ENCODE data around the gene CIB4. TPM values are rescaled to one million over a fixed set of nuclear protein-coding genes. Genes with fewer than 3 reads are reported as not detected.

CIB4 gene
- total RNA-seq, 1 donor from 2014 or later, result not detected

DNA sequence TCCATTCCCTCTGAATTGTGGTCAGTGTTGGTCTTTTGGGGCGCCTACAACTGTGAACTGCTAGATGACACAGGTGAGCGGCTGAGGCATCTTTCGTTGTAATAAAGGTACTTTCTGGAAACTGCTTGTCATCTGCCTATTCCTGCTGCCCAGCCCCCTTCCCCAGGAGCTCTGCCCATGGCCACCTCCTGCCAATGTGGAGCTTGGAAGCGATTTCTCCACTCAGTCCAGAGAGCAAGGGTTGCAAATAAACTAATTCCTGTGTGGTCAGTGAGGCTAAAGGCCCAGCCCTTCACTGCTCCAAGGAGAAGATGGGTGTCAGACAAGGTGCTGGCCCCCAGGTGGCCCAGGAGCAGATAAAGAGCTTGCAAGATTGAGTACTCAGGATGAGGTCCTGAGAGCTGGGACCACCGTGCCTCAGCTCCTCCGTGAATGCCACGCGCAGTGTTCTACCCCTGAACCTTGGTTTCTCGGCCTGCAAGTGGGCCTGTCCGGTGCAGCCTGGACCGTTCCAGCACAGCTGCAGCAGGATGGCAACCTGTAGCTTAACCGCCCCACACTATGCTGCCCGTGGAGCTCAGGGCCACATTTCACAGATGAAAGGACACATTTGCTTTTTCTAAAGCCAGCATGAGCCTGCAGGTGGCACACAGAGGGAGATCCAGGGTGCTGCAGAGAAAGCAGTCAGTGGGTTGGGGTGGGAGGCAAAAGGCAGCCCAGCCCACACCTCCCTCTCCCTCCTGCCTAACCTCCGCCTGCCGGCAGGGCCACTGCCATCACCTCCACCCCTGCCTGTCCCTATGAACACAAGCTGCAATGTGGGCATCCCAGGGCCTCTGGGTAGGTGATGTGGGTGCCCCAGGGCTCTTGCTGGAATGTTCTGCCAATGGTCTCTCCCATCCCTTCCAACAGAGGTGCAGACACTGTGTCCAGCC, 84.6 kb downstream of the CIB4 start:
- peaks cover 6% of the 10 kb centered on the region for H3K9me3 Mint-ChIP-seq (ENCODE audit: unreplicated experiment)
- peaks cover 6% of the 10 kb centered on the region for H3K36me3 Mint-ChIP-seq (ENCODE audit: unreplicated experiment)
- TF ChIP-seq, protein P1, sequence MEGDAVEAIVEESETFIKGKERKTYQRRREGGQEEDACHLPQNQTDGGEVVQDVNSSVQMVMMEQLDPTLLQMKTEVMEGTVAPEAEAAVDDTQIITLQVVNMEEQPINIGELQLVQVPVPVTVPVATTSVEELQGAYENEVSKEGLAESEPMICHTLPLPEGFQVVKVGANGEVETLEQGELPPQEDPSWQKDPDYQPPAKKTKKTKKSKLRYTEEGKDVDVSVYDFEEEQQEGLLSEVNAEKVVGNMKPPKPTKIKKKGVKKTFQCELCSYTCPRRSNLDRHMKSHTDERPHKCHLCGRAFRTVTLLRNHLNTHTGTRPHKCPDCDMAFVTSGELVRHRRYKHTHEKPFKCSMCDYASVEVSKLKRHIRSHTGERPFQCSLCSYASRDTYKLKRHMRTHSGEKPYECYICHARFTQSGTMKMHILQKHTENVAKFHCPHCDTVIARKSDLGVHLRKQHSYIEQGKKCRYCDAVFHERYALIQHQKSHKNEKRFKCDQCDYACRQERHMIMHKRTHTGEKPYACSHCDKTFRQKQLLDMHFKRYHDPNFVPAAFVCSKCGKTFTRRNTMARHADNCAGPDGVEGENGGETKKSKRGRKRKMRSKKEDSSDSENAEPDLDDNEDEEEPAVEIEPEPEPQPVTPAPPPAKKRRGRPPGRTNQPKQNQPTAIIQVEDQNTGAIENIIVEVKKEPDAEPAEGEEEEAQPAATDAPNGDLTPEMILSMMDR (IDR thresholded peaks at IDR 0.05; ENCODE audit: partially characterized antibody, unreplicated experiment), result no peak
- peak; percentile 3 for DNase-seq
- peaks cover 10% of the 10 kb centered on the region for H3K27me3 Mint-ChIP-seq (ENCODE audit: unreplicated experiment)
- no peaks in the 10 kb centered on the region for H3K4me1 Mint-ChIP-seq (ENCODE audit: low read depth, unreplicated experiment)
- H3K27ac Mint-ChIP-seq (ENCODE audit: unreplicated experiment), result no peak overlapping the region
- no peak overlapping the region for H3K4me3 Mint-ChIP-seq (ENCODE audit: unreplicated experiment)

DNA sequence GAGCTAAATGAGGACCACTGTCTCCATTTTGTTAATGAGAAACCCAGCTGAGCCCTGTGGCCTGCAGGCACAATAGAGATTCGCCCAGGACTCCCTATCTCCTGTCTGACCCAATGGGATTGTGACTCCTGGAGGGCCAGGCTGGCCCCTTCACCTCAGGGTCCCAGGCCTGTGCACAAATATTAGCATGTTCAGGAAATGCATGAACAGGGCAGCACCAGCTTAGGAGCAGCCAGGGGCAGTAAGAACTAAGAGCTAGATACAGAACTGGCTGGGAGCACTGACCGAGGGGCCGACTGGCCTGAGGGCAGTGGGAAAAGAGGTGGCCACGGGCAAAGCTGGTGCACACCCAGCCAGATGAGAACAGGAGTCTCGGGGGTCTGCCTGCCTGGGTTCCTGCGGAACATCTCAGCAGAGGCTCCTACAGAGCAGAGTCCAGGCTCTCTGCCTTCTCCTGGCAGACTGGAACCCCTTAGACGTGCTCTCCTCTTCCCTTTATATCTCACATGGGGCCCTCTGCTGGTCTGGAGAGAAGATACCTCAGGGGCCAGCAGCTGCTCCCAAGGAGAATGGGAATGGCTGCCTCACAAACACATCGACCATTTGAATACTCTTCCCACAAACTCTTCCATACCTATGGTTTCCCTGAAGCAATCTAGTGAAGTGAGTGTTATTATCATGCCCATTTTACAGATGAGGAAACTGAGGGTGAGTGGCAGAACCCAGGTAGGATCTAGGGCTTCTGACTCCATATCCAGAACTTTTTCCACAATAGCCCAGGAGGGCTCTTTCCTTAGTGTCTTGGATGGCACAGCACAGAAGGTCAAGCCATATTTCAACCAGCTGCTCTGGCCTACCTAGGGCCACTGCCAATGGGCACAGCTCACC, 85.7 kb downstream of the CIB4 start:
- Mint-ChIP-seq H3K9me3 (ENCODE audit: unreplicated experiment) (peaks cover 6% of the 10 kb centered on the region), H3K27ac (ENCODE audit: unreplicated experiment) (no peak overlapping the region), H3K4me1 (ENCODE audit: low read depth, unreplicated experiment) (no peaks in the 10 kb centered on the region), H3K4me3 (ENCODE audit: unreplicated experiment) (no peak overlapping the region), H3K27me3 (ENCODE audit: unreplicated experiment) (peaks cover 8% of the 10 kb centered on the region), H3K36me3 (ENCODE audit: unreplicated experiment) (peaks cover 6% of the 10 kb centered on the region)
- peak; percentile 1 for DNase-seq
- TF ChIP-seq, protein P1 (IDR thresholded peaks at IDR 0.05; ENCODE audit: partially characterized antibody, unreplicated experiment), result no peak

- Mint-ChIP-seq H3K4me3 (ENCODE audit: unreplicated experiment) (no peak overlapping the region), H3K9me3 (ENCODE audit: unreplicated experiment) (peaks cover 4% of the 10 kb centered on the region), H3K36me3 (ENCODE audit: unreplicated experiment) (no peaks in the 10 kb centered on the region), H3K4me1 (ENCODE audit: low read depth, unreplicated experiment) (no peaks in the 10 kb centered on the region), H3K27me3 (ENCODE audit: unreplicated experiment) (peaks cover 7% of the 10 kb centered on the region), H3K27ac (ENCODE audit: unreplicated experiment) (peak overlapping the region; percentile 48)
- DNase-seq, result no peak
- TF ChIP-seq, protein P1 (IDR thresholded peaks at IDR 0.05; ENCODE audit: partially characterized antibody, unreplicated experiment), result no peak
Measured at GRCh38 chr2:26552641-26553374, 88.4 kb downstream of the CIB4 start.

GRCh38 chr2:26550276-26551015, 90.7 kb downstream of the CIB4 start:
- no peak overlapping the region for H3K27ac Mint-ChIP-seq (ENCODE audit: unreplicated experiment)
- no peaks in the 10 kb centered on the region for H3K4me1 Mint-ChIP-seq (ENCODE audit: low read depth, unreplicated experiment)
- peaks cover 6% of the 10 kb centered on the region for H3K27me3 Mint-ChIP-seq (ENCODE audit: unreplicated experiment)
- no peak for DNase-seq
- TF ChIP-seq, protein P1 (IDR thresholded peaks at IDR 0.05; ENCODE audit: partially characterized antibody, unreplicated experiment), result no peak
- H3K4me3 Mint-ChIP-seq (ENCODE audit: unreplicated experiment), result no peak overlapping the region
- H3K9me3 Mint-ChIP-seq (ENCODE audit: unreplicated experiment), result peaks cover 4% of the 10 kb centered on the region
- no peaks in the 10 kb centered on the region for H3K36me3 Mint-ChIP-seq (ENCODE audit: unreplicated experiment)
